Retina (tissue), 1 donor: Measurements from ENCODE around the gene PHETA1.
A peak's percentile ranks its signal among the peaks of the same experiment; 100 is the strongest.

Experiments
- DNase-seq: peaks from one replicate; pipeline ENCODE4 v3.0.0-alpha.2; 2016

PHETA1 gene

GRCh38 chr12:111368291-111368787 lies 556 bp downstream of the PHETA1 start:
- peak; percentile 72 for DNase-seq

- DNase-seq: no peak
Measured at GRCh38 chr12:111367661-111368221, 1.2 kb downstream of the PHETA1 start.

- no peak for DNase-seq
Measured at GRCh38 chr12:111366583-111366982, 2.3 kb downstream of the PHETA1 start.

DNA sequence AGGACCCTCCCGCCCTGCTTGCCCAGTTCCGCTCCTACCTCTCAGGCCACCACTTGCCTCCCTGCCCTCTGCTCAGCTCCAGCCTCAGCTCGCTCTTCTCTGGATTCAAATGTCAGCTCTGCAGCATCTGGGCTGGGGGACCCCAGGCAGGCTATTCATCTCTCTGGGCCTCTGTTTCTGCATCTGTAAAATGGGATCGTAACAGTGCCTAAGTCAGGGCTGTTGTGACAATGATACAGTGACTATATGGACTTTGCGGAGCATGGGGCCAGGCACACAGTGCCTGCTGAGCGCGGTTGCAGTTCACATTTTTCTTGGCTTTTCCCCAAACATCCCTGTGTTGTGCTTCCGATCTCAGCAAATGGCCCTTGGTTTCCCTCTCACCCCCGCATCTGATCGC lies 2.8 kb downstream of the PHETA1 start:
- DNase-seq: no peak

DNA sequence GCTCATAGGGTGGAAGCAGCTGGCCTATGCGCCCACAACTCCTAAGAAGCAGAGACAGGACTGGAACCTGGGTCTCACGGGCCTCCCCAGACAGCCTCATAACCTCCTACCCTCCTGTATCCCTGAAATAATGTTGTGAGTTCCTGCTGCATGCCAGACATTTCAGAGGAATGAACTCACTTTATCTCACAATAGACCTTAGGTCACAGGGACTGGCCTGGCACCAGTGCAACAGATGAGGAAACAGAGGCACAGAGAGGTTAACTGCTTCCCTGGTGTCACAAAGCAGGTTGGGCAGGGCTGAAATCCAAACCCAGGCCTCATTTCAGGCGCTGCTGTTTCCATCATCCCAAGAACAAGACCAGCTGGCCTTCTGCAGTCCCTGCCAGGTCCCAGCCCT lies 5.3 kb downstream of the PHETA1 start:
- DNase-seq: no peak

GRCh38 chr12:111362687-111363475 lies 6.0 kb downstream of the PHETA1 start:
- no peak for DNase-seq

DNA sequence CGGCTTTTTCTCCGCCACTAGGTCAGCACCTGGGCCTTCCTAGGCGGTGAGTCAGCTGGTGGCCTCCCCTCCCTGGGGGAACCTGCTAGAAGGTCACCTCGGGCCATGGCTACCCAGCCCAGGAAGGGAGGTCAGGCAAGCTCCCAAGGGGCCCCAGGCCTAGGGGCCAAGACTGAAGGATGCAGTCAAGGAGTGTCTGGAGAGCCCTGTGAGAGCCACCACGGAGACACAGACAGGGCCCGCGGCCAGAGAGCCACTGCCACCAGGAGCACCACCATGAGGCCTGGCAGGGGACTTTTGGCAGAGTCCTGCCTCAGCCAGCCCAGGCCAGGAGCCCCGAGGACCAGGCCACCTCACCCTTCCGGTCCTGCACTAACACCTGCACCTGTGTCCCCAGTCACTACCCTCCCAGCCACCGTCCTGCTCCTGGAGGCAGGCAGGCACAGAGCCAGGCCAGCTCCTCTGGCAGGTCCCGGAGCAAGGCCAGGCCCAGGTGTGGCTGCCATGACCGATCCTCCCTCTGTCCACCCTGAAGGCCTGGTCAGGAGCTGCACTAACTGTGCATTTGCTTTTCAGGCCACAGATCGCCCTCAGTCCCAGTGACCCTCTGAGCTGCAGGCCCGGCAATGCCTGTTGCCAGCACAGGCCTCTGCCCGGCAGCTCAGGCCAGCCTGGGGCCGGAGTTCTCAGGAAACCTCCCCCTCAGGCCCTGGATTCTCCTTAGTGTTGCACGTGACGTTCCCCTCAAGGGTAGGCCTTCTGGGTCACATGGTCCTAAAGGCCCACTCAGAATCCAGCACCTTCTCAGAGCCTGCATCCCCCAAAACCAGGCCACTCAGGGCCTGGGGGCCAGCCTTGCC lies 6.9 kb downstream of the PHETA1 start:
- no peak for DNase-seq

- no peak for DNase-seq
Measured at GRCh38 chr12:111361073-111361716, 7.7 kb downstream of the PHETA1 start.

GRCh38 chr12:111360325-111360930 lies 8.5 kb downstream of the PHETA1 start:
- DNase-seq: no peak

DNA sequence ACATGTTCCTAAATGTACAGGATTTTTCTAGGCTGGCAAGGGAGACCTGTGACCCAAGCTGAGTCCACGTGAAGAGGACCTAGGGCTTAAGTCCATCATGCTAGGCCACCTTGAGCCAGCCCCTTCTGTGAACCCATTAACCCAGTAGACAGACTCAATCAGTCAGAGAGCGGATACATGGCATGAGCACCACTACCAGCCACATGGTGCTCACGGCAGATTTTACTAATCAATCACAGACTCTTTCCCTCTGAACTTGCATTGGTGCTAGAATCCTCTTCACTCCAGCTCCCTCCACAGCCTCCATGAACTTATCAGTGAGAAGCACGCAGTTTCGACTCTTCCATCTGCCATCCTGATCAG lies 9.0 kb downstream of the PHETA1 start:
- DNase-seq: no peak

DNA sequence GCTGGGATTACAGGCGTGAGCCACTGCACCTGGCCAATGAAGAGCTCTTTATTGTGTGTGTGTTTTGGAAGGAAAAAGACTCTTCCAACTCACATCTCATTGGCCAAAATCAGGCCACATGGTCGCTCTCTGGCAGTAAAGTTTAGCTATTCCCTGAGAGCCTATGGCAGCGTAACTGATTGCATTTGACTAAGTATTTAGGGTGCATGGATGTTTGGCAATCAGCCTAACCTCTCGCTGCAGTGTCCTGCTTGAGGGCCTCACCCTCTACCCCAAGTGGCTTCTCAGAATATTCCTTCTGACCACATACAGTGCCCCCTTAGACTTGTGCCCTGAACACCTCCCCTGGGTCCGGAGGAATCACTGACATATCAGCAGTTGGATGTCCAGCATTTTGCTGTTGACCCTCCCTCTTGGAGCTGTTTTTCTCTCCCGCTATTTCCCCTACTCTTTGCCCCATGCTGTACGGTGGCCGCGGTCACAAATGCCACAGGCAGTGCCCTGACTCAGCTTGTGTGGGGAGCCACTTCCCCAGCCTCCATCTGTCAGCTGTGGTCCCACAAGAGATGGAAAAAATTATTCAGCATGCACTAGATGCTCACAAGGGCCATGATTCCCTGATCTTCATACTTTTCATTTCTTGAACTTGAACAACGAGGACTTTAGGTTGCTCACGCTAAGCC lies 9.5 kb downstream of the PHETA1 start:
- no peak for DNase-seq

DNA sequence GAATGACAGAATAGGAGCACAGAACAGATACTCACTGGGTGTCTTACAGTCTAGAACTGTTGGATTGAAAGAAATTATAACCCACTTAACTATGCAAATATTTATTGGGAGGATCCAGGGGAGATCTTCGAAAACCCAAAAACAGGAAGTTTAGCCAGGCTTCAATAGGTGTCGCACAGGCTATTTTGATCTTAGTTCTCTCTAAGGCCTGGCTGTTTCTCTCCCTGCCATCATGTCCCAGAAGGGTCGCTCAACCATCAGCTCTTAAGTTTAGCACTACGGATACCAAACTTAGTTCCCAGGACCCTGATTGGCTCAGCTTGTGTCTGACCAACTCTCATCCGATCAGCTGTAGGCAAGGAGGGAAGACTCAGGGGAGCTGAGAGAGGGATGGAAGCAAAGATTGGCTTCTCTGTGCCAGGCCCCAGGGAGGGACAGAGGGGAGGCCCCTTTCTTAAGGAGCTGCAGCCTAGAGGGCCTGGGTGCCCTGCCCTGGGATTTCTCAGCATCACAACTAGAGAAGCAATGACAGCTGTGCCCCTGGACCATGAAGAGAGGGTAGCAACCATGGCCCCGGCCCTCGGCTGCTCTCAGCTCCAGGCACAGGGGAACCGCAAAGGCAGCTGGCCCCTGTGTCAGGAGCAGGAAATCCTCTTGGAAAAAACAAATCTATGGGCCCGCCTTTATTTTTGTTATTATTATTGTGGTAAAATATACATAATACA lies 13.5 kb downstream of the PHETA1 start:
- DNase-seq: no peak

DNA sequence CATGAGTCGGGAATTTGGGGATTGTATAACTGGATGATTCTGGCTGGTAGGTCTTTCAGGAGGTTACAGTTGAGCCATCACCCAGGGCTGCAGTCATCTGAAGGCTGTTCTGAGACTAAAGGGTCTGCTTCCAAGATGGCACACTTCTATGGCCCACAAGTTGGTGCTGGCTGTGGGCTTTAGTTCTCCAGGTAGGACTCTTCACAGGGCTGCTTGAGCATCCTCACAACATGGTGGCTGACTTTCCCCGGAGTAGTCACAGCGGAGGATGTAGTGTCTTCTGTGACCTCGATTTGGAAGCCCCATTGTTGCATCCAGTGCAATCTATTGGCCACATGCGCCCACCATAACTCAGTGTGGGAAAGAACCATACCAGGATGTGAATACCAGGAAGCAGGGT lies 14.4 kb downstream of the PHETA1 start:
- no peak for DNase-seq

- no peak for DNase-seq
Measured at GRCh38 chr12:111353603-111354295, 15.1 kb downstream of the PHETA1 start.

DNA sequence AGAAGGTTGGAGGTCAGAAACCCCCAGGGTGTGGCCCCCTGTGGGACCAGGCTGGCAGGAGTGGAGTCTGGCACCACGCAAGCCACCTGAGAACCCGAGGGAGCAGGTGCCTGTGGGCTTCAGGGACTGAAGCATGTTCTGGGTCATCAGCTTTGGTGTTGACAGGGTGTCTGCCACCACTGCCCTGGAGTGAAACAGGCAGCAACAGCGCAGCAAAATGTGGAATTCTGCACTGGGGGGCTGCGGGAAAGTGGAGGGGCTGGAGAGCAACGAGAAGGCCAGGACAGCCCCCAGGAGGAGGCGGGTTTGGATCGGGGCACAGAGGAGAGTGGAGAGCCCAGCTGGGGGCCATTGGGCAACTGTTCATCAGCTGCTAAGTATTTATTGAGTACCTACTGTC lies 15.9 kb downstream of the PHETA1 start:
- no peak for DNase-seq

GRCh38 chr12:111352296-111352993 lies 16.4 kb downstream of the PHETA1 start:
- DNase-seq: no peak

DNA sequence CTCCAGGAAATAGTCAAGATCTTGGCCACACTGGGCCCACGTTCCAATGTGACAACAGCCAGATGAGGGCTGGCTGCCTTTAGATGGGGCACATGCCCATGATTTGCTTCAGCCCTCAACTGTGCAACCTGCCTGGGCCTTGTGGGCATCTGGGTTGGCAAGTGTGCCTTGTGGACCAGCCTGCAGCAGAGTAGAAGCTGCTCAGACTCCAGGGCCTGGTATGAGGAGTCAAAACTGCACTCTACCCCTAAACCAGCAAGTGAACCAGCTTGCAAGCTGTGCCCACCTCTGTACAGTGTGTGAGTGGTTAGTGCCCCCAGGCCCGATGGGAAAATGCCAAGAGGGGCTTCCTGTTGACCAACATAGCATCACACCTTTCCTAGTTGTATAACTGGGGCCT lies 17.9 kb downstream of the PHETA1 start:
- DNase-seq: no peak

- no peak for DNase-seq
Measured at GRCh38 chr12:111349748-111350520, 19.0 kb downstream of the PHETA1 start.

DNA sequence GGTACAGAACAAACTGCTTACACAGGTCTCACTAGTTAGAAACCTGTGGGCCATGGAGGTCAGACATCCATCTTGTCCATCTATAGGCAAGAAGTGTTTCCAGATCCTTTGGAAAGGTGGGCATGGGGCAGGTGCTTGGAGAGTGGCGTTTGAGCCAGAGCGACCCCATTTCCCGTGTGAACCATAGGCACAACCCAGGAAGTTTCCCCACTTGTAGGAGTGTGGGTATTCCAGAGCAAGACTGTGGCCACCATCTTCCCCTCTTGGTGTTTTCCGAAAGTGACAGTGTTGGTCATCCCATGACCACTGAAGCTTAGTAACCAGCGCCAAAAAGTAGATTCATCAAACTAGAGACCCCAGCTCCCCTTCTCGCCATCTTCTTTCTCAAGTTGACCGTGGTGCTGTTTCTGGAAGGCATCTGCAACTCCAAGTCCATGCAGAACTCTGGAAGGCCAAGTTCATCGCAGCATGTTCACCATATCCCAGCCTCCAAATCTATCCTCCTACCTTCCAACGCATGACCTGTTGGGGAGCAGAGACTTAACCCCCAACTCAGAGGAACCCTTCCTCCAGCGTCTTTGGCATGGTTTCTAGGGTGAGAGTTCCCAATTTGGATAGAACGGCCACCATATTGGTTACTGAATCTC lies 19.7 kb downstream of the PHETA1 start:
- no peak for DNase-seq
